ENCODE data around the gene ULBP1.

DNA sequence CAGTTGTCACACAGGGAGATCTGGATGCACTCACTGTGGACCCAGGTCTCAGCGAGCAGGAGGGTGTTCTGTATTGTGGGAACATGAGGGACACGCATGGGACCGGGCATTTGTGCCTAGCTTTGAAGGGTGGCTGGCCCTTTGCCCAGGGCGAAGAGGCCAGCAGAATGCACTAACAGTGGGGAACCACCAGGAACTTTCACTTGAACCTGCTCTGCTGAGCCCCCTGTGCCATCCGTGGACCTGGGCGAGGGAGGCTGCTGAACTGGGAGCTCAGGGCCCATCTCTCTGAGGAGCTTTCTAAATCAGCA, 23.1 kb upstream of the ULBP1 start:
- TF ChIP-seq, protein P1, sequence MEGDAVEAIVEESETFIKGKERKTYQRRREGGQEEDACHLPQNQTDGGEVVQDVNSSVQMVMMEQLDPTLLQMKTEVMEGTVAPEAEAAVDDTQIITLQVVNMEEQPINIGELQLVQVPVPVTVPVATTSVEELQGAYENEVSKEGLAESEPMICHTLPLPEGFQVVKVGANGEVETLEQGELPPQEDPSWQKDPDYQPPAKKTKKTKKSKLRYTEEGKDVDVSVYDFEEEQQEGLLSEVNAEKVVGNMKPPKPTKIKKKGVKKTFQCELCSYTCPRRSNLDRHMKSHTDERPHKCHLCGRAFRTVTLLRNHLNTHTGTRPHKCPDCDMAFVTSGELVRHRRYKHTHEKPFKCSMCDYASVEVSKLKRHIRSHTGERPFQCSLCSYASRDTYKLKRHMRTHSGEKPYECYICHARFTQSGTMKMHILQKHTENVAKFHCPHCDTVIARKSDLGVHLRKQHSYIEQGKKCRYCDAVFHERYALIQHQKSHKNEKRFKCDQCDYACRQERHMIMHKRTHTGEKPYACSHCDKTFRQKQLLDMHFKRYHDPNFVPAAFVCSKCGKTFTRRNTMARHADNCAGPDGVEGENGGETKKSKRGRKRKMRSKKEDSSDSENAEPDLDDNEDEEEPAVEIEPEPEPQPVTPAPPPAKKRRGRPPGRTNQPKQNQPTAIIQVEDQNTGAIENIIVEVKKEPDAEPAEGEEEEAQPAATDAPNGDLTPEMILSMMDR (IDR thresholded peaks at IDR 0.05): no peak
- no peak for TF ChIP-seq POLR2A (IDR thresholded peaks at IDR 0.05)

Data from testis (tissue), 2 donors.